DND-41 (cell line): ENCODE results near the gene SLC4A2.

Experiments
- CTCF ChIP-seq: IDR thresholded peaks from 2 replicates; pipeline ENCODE4 v1.5.1; 2012; ENCODE audit warnings: borderline replicate concordance, low read length, moderate library complexity, mild to moderate bottlenecking; ENCODE audit not compliant: poor library complexity, severe bottlenecking; ENCODE audit errors: extremely low read depth
- EZH2 ChIP-seq: IDR thresholded peaks from 3 replicates; pipeline ENCODE4 v1.6.1; 2012; ENCODE audit warnings: borderline replicate concordance, low read depth, mild to moderate bottlenecking, moderate library complexity, low read length, inconsistent platforms; ENCODE audit not compliant: severe bottlenecking

GRCh38 chr7:151074817-151075661 lies 15.7 kb downstream of the SLC4A2 start:
- TF ChIP-seq EZH2 (no peak), CTCF (no peak)
